K562 (cell line): Measurements from ENCODE around the gene RNU1-4. TPM values are rescaled to one million over a fixed set of nuclear protein-coding genes. Genes with fewer than 3 reads are reported as not detected.

Experiments used
- CTBP1 ChIP-seq: fragments of 450-650 bp; IDR thresholded peaks from 2 replicates; pipeline ENCODE4 v1.6.1; 2016; ENCODE audit warnings: borderline replicate concordance
- NCOA6 ChIP-seq: fragments of 450-650 bp; IDR thresholded peaks from 2 replicates; pipeline ENCODE4 v1.6.1; 2017; ENCODE audit warnings: mild to moderate bottlenecking
- TFAP4 ChIP-seq: sonication (generic); formaldehyde crosslinking; IDR thresholded peaks from 2 replicates; pipeline ENCODE4 v1.8.0; 2022; ENCODE audit warnings: missing genetic modification reagents, mild to moderate bottlenecking, moderate library complexity, borderline replicate concordance
- polyA plus RNA-seq, 8 experiments: library from polyadenylated mRNA; depleted of rRNA in 4 of 8; stranded (reverse) in 5 of 8; unstranded in 3 of 8; fragments of >200 nt; fragmentation: Nextera tagmentation in 2 of 8; fragmentation: Illumina TruSeq in 1 of 8; extraction: Ambion mirVana in 2 of 8; extraction: Trizol in 1 of 8; gene quantifications; 2 replicates each; pipeline versions ENCODE4 v1.2.1 to v1.2.3, GENCODE V29; 2011 to 2014; ENCODE audit warnings: inconsistent platforms in 1 of 8, missing spikeins in 1 of 8
- total RNA-seq, 7 experiments: library from RNA; depleted of rRNA in 6 of 7; stranded (reverse); fragments of >200 nt in 6 of 7; fragmentation: Illumina TruSeq in 2 of 7; extraction: Trizol in 2 of 7; gene quantifications; 2 replicates each; pipeline versions ENCODE4 v1.2.1 to v1.2.3, GENCODE V29; 2011 to 2021; ENCODE audit warnings: low replicate concordance in 1 of 7
- TF ChIP-seq, protein P1 (sequence below): fragments of 450-650 bp; IDR thresholded peaks from 2 replicates; pipeline ENCODE4 v1.6.1; 2016; ENCODE audit warnings: mild to moderate bottlenecking, moderate library complexity
- TF ChIP-seq, protein P2 (sequence below): fragments of 200-800 bp; sonication (Bioruptor generic); IDR thresholded peaks from 2 replicates; pipeline ENCODE4 v1.6.1; 2017; ENCODE audit warnings: missing genetic modification characterization, missing compliant biosample characterization
- TF ChIP-seq, protein P3 (sequence below): sonication (generic); formaldehyde crosslinking; IDR thresholded peaks from 2 replicates; pipeline ENCODE4 v1.8.1; 2023; ENCODE audit warnings: mild to moderate bottlenecking, missing genetic modification reagents

RNU1-4 gene
- total and polyA plus RNA-seq, 9 of the 15 experiments (the other 6 are each of a cell fraction or from before 2014, with no cell fraction given) = under 0.01 to 32,823 (median 2,538) TPM; not detected in 4

DNA sequence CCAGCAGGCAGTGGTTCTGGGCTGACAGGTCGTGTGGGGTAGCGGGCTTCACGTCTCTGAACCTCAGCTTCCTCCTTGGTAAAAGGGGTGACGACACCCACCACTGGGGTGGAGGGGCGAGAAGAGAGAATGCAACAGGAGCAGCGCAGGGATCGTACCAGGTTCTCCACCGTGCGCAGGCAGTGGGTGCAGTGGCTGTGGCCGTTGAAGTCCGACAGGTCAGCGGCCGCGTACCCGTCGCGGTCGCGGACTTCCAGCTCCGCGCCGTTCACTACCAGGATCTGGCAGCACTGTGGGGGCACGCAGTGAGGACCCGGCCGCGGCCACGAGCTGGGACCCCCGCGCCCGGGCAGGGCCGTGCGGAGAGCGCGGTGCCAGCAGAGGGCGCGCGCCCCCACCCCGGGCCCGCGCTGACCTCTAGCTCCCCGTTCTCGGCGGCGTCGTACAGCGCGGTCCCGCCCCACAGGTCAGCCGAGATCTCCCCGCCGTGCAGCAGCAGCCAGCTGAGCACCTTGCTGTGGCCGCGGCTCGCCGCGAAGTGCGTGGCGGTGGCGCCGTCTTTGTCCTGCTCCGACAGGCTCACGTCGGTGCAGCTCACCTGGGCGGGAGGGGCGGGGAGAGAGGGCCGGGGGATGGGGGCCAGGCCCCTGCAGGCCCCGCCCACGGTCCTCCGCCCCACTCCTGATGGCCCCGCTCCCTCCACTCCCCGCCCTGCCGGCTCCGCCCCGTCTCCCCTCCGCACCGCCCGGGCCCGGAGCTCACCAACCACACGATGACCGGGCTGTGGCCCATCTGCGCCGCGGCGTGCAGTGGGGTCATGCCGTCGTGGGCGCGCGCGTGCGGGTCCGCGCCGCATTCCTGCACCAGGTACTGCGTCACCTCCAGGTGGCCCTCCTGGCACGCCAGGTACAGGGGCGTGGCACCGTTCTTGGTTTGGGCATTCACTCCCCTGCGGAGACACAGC lies 32.9 kb upstream of the RNU1-4 start (continued):
- TF ChIP-seq, protein P1, sequence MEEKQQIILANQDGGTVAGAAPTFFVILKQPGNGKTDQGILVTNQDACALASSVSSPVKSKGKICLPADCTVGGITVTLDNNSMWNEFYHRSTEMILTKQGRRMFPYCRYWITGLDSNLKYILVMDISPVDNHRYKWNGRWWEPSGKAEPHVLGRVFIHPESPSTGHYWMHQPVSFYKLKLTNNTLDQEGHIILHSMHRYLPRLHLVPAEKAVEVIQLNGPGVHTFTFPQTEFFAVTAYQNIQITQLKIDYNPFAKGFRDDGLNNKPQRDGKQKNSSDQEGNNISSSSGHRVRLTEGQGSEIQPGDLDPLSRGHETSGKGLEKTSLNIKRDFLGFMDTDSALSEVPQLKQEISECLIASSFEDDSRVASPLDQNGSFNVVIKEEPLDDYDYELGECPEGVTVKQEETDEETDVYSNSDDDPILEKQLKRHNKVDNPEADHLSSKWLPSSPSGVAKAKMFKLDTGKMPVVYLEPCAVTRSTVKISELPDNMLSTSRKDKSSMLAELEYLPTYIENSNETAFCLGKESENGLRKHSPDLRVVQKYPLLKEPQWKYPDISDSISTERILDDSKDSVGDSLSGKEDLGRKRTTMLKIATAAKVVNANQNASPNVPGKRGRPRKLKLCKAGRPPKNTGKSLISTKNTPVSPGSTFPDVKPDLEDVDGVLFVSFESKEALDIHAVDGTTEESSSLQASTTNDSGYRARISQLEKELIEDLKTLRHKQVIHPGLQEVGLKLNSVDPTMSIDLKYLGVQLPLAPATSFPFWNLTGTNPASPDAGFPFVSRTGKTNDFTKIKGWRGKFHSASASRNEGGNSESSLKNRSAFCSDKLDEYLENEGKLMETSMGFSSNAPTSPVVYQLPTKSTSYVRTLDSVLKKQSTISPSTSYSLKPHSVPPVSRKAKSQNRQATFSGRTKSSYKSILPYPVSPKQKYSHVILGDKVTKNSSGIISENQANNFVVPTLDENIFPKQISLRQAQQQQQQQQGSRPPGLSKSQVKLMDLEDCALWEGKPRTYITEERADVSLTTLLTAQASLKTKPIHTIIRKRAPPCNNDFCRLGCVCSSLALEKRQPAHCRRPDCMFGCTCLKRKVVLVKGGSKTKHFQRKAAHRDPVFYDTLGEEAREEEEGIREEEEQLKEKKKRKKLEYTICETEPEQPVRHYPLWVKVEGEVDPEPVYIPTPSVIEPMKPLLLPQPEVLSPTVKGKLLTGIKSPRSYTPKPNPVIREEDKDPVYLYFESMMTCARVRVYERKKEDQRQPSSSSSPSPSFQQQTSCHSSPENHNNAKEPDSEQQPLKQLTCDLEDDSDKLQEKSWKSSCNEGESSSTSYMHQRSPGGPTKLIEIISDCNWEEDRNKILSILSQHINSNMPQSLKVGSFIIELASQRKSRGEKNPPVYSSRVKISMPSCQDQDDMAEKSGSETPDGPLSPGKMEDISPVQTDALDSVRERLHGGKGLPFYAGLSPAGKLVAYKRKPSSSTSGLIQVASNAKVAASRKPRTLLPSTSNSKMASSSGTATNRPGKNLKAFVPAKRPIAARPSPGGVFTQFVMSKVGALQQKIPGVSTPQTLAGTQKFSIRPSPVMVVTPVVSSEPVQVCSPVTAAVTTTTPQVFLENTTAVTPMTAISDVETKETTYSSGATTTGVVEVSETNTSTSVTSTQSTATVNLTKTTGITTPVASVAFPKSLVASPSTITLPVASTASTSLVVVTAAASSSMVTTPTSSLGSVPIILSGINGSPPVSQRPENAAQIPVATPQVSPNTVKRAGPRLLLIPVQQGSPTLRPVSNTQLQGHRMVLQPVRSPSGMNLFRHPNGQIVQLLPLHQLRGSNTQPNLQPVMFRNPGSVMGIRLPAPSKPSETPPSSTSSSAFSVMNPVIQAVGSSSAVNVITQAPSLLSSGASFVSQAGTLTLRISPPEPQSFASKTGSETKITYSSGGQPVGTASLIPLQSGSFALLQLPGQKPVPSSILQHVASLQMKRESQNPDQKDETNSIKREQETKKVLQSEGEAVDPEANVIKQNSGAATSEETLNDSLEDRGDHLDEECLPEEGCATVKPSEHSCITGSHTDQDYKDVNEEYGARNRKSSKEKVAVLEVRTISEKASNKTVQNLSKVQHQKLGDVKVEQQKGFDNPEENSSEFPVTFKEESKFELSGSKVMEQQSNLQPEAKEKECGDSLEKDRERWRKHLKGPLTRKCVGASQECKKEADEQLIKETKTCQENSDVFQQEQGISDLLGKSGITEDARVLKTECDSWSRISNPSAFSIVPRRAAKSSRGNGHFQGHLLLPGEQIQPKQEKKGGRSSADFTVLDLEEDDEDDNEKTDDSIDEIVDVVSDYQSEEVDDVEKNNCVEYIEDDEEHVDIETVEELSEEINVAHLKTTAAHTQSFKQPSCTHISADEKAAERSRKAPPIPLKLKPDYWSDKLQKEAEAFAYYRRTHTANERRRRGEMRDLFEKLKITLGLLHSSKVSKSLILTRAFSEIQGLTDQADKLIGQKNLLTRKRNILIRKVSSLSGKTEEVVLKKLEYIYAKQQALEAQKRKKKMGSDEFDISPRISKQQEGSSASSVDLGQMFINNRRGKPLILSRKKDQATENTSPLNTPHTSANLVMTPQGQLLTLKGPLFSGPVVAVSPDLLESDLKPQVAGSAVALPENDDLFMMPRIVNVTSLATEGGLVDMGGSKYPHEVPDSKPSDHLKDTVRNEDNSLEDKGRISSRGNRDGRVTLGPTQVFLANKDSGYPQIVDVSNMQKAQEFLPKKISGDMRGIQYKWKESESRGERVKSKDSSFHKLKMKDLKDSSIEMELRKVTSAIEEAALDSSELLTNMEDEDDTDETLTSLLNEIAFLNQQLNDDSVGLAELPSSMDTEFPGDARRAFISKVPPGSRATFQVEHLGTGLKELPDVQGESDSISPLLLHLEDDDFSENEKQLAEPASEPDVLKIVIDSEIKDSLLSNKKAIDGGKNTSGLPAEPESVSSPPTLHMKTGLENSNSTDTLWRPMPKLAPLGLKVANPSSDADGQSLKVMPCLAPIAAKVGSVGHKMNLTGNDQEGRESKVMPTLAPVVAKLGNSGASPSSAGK = peak; percentile 52
- TF ChIP-seq, protein P2, sequence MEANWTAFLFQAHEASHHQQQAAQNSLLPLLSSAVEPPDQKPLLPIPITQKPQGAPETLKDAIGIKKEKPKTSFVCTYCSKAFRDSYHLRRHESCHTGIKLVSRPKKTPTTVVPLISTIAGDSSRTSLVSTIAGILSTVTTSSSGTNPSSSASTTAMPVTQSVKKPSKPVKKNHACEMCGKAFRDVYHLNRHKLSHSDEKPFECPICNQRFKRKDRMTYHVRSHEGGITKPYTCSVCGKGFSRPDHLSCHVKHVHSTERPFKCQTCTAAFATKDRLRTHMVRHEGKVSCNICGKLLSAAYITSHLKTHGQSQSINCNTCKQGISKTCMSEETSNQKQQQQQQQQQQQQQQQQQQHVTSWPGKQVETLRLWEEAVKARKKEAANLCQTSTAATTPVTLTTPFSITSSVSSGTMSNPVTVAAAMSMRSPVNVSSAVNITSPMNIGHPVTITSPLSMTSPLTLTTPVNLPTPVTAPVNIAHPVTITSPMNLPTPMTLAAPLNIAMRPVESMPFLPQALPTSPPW (CRISPR knock-in tag) = peak; percentile 27; the same call in 1 of the 2 replicates
- TF ChIP-seq TFAP4 (CRISPR knock-in tag) (0 out of 2 replicates have a peak, but pooled peaks have one; percentile 40), NCOA6 (peak; percentile 57; the same call in 1 of the 2 replicates), CTBP1 (peak; percentile 30; the same call in 1 of the 2 replicates)
- TF ChIP-seq, protein P3, sequence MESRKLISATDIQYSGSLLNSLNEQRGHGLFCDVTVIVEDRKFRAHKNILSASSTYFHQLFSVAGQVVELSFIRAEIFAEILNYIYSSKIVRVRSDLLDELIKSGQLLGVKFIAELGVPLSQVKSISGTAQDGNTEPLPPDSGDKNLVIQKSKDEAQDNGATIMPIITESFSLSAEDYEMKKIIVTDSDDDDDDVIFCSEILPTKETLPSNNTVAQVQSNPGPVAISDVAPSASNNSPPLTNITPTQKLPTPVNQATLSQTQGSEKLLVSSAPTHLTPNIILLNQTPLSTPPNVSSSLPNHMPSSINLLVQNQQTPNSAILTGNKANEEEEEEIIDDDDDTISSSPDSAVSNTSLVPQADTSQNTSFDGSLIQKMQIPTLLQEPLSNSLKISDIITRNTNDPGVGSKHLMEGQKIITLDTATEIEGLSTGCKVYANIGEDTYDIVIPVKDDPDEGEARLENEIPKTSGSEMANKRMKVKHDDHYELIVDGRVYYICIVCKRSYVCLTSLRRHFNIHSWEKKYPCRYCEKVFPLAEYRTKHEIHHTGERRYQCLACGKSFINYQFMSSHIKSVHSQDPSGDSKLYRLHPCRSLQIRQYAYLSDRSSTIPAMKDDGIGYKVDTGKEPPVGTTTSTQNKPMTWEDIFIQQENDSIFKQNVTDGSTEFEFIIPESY (CRISPR knock-in tag) = 0 out of 2 replicates have a peak, but pooled peaks have one; percentile 30
